GM20000 (cell line): Measurements from ENCODE around the gene LRRC15.

ENCODE experiments used
- DNase-seq: peaks from one replicate; pipeline ENCODE4 v3.0.0; 2012; ENCODE audit warnings: low spot score
- CTCF ChIP-seq: IDR thresholded peaks from 2 replicates; pipeline ENCODE4 v1.5.1; 2012; ENCODE audit warnings: mild to moderate bottlenecking, control low read depth; ENCODE audit errors: extremely low read depth, missing control alignments

The LRRC15 gene

DNA sequence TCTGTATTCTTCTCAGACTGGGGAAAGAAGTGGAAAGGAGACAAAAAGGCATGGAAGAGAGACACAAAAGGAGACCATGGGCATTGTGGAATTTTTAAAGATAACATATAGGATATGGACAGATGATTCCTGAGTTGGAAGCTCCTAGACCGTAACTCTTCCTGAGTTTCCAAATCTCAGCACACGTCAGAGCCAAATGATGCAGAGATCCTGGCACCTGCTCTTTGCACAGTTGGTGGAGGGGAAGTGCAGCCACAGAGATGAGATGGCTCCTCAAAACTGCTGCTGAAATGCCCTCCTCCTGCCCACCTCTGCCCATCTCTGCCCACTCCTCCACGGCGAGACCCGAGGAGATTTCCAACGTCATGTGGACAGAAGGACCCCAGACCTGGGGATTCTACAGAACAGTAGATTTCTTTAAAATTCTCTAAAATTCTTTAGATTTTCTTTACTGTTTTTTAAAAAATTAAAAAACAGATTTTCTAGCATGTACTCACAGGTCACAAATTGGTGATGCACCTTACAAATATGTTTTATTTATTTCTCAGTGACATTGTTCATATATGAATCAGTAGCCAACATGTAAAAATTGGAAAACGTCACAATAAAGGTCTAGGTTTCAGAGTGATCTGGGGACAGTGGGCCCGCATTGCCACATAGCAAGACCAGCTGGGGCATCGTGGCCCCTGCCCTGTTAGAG is 26.5 kb downstream of the LRRC15 start:
- TF ChIP-seq CTCF = no peak
- no peak for DNase-seq

DNA sequence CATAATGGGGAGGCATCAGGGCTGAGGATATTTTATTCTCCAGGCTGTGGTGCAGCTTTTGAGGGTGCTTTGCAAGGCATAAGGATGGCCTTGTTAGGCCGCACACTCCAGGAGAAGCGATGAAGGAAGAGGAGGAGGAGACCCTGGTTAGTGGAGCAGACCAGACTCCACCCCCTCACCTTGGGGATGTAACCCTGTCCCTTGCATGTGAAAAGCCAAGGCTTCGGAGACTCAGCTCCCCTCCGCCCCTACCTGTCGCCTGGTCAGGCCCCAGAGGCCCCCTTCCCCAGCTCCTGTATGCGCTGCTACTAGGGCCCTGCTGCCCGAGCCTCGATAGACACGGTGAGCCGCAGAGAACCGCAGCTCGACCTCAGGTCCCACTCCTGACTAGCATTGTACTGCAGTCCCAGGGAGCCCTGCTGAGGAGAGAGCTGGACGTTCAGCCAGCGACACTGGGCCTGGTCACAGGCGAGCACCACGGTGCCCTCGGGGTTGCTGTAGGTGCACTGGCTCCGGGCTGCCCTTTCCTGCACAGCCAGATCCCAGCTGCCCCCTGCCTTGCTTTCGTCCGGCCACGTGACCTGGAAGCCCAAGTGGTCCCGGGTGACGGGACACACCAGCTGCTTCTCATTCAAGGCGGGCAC is 28.7 kb downstream of the LRRC15 start:
- DNase-seq = no peak
- no peak for TF ChIP-seq CTCF

DNA sequence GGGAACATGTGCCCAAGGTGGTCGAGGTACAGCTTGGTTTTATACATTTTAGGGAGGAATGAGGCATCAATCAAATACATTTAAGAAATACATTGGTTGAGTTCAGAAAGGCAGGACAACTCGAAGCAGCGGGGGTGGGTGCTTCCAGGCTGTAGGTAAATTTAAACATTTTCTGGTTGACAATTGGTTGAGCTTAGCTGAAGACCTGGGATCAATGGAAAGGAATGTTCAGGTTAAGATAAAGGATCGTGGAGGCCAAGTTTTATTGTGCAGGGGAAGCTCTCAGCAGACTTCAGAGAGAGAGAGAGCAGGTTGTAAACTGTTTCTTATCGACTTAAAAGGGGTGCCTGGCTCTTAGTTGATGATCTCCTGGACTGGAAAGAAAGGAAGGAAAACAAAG is 29.7 kb downstream of the LRRC15 start:
- no peak for DNase-seq
- TF ChIP-seq CTCF = no peak

DNA sequence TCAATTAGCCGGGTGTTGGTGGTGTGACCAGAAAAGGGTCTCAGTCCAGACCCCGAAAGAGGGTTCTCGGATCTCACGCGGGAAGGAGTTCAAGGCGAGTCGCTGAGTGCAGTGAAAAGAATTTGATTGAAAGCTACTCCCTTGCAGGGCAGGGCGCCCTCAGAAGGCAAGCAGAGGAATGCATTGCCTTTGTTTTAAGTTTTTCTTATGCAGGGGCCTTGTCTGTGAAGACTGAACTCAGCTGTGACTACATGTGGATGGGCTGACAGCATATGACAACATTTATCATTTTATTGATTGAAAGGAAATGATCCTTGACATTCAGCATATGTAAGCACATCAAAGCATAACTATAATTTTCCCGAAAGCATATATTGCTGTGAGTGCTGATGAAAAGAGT is 30.2 kb downstream of the LRRC15 start:
- no peak for DNase-seq
- TF ChIP-seq CTCF = no peak

GRCh38 chr3:194337965-194338753 is 31.4 kb downstream of the LRRC15 start:
- no peak for TF ChIP-seq CTCF
- DNase-seq = no peak

- TF ChIP-seq CTCF = no peak
- no peak for DNase-seq
Measured at GRCh38 chr3:194336601-194337355, 32.8 kb downstream of the LRRC15 start.
